GM12878 (cell line): ENCODE results near the gene TAOK2. TPM values are rescaled to one million over a fixed set of nuclear protein-coding genes. Genes with fewer than 3 reads are reported as not detected.
A peak's percentile ranks its signal among the peaks of the same experiment; 100 is the strongest.

Source experiments
- CHD1 ChIP-seq: IDR thresholded peaks from 2 replicates; pipeline ENCODE4 v1.6.1; 2012; ENCODE audit warnings: low read depth, low read length, improper control_type of control experiment
- GABPA ChIP-seq: IDR thresholded peaks from 2 replicates; pipeline ENCODE4 v1.6.1; 2014; ENCODE audit warnings: antibody characterized with exemption, low read depth, mild to moderate bottlenecking, inconsistent platforms
- GATAD2B ChIP-seq: fragments of 450-650 bp; conservative IDR thresholded peaks from 2 replicates; pipeline ENCODE4 v1.6.1; 2017; ENCODE audit warnings: low read depth, mild to moderate bottlenecking, moderate library complexity
- IRF4 ChIP-seq: IDR thresholded peaks from 2 replicates; pipeline ENCODE4 v1.6.1; 2011; ENCODE audit warnings: low read depth, low read length
- MAX ChIP-seq: IDR thresholded peaks from 2 replicates; pipeline ENCODE4 v1.6.1; 2012; ENCODE audit warnings: low read depth, low read length, improper control_type of control experiment
- RAD21 ChIP-seq: IDR thresholded peaks from 2 replicates; pipeline ENCODE4 v1.6.1; 2011; ENCODE audit warnings: mild to moderate bottlenecking, low read depth, low read length, moderate library complexity; ENCODE audit not compliant: insufficient read depth
- SIX5 ChIP-seq: IDR thresholded peaks from 2 replicates; pipeline ENCODE4 v1.6.1; 2011; ENCODE audit warnings: mild to moderate bottlenecking, low read depth, low read length, moderate library complexity; ENCODE audit not compliant: severe bottlenecking
- STAT3 ChIP-seq: IDR thresholded peaks from 2 replicates; pipeline ENCODE4 v1.6.1; 2011; ENCODE audit warnings: low read depth, low read length, improper control_type of control experiment
- ZNF687 ChIP-seq: fragments of 450-650 bp; IDR thresholded peaks from 2 replicates; pipeline ENCODE4 v1.6.1; 2017; ENCODE audit warnings: mild to moderate bottlenecking, moderate library complexity
- polyA plus RNA-seq, 11 experiments: library from polyadenylated mRNA; depleted of rRNA in 4 of 11; unstranded in 6 of 11; stranded (reverse) in 5 of 11; fragments of >200 nt; fragmentation: Nextera tagmentation in 4 of 11; fragmentation: Illumina TruSeq in 1 of 11; extraction: Ambion mirVana in 4 of 11; extraction: Trizol in 1 of 11; gene quantifications; 1 replicate in 1 of 11; 2 replicates in 10 of 11; pipeline versions ENCODE4 v1.2.1 to v1.2.3, GENCODE V29; 2011 to 2016; ENCODE audit warnings: inconsistent platforms in 2 of 11, missing spikeins in 2 of 11, low read depth in 1 of 11
- total RNA-seq, 4 experiments: library from RNA; depleted of rRNA in 3 of 4; stranded (reverse); fragments of >200 nt in 3 of 4; fragmentation: Illumina TruSeq in 1 of 4; extraction: Trizol in 1 of 4; gene quantifications; 2 replicates each; pipeline versions ENCODE4 v1.2.1 to v1.2.3, GENCODE V29; 2013 to 2021

The TAOK2 gene
- total and polyA plus RNA-seq, 10 of the 15 experiments (the other 5 are each of a cell fraction or from before 2014, with no cell fraction given) = 0.14 to 40.2 (median 11.6) TPM

GRCh38 chr16:29973384-29974246 lies at the start of gene TAOK2 (continued):
- TF ChIP-seq IRF4 (no peak), STAT3 (no peak), GATAD2B (peak; percentile 58; the same call in 1 of the 2 replicates), SIX5 (no peak), RAD21 (no peak), ZNF687 (no peak; the same call in 1 of the 2 replicates), CHD1 (no peak), MAX (peak; percentile 75), GABPA (no peak)
